GM21723 (cell line): Measurements from ENCODE around the gene PKDREJ.
"Not testable (repeated sequence)": the region's sequence is repeated elsewhere in the genome, so short reads cannot be mapped to it uniquely, and the experiment has no call there.

ENCODE experiments used
- ATAC-seq: cut with Tn5 transposase; IDR thresholded peaks from one replicate; pipeline ENCODE4 v1.9.1; 2021; ENCODE audit warnings: mild to moderate bottlenecking, moderate library complexity; ENCODE audit not compliant: unreplicated experiment

Gene PKDREJ, protein sequence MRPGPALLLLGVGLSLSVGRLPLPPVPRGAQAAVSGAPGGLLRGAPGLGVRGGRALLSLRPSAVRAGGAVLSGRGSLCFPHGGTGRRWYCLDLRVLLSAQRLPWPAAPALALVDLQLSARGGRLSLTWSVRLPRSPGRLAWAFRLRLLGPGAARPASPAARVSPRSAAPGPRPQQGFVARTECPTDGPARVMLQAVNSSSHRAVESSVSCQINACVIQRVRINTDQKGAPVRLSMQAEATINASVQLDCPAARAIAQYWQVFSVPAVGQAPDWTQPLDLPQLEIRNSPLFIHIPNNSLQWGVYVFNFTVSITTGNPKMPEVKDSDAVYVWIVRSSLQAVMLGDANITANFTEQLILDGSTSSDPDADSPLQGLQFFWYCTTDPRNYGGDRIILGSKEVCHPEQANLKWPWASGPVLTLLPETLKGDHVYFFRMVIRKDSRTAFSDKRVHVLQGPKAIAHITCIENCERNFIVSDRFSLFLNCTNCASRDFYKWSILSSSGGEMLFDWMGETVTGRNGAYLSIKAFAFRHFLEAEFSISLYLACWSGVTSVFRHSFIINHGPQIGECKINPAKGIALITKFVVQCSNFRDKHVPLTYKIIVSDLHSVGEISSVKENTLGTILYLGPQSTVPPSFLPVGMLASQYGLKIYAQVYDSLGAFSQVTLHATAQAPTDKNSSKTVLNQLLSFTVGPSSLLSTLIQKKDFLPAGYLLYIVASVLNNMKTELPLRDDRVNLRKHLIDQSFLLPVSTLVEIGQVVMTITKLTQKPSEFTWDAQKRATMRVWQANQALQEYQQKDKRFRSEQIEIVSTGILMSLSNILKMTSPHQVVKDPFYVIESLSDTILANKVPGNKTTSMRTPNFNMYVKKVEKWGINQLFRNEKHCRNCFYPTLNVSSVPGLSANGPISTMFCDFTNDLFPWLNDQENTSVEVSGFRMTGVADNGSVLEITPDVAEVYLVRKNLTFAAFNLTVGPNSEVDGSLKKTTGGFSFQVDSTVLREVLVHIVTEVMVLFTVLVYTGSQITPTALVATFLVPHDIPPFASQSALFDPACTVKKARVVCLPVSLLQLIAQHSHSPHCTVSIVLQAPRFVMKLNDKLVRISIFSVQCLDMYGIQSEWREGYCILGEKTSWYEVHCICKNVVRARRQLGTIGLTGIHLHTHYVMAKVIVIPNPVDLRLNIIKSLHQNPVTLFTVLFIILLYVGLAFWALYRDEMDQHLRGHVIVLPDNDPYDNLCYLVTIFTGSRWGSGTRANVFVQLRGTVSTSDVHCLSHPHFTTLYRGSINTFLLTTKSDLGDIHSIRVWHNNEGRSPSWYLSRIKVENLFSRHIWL (N-terminal part only)

DNA sequence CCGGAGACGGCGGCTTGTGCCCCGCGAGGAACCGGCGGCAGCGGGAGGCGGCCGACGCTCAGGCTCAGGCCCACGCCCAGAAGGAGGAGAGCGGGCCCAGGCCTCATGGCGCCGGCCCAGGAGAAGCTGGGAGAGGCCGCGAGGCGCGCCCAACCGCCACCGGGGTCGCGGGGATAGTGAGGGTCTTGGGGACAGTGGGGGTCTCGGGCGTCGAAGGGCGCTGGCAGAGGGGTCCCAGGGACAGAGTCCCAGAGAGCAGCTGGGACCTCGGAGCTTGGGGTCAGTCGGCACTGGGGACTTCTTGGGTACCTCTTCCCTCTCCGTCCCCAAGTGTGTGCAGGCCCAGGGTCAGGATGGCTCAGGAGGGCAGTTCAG, at the start of gene PKDREJ:
Gene PKDREJ, minus strand, starts transcription at position 128 of the 375 bp plus-strand sequence. Its CDS starts 21 bp downstream, at position 107.
- ATAC-seq: no peak

DNA sequence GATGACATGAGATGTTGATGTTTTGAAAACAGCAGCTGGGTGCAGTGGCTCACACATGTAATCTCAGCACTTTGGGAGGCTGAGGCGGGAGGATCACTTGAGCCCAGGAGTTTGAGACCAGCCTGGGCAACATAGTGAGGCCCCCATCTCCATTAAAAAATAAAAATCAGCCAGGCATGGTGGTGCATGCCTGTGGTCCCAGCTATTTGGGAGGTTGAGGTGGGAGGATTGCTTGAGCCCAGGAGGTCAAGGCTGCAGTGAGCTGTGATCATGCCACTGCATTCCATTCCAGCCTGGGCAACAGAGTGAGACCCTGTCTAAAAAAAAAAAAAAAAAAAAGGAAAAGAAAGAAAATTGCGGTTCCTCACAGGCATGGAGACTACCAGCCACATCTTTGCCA, 49.7 kb upstream of the PKDREJ start:
- ATAC-seq: not testable (repeated sequence)

DNA sequence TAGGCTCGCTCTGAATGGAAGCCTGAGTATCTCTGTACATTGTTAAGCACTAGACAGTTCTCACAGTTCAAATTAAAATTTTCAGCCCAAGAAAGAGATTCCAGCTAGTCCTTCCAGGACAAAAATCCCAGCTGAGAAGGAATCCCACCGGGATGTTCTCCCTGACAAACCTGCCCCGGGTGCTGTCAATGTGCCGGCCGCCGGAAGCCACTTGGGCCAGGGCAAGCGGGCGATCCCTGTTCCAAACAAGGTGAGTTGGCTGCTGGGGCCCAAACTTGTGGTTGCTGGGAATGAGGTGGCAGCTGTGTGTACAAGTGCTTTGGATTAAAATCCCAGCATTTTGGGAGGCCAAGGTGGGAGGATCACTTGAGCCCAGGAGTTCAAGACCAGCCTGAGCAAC, 48.9 kb upstream of the PKDREJ start:
- no peak for ATAC-seq

DNA sequence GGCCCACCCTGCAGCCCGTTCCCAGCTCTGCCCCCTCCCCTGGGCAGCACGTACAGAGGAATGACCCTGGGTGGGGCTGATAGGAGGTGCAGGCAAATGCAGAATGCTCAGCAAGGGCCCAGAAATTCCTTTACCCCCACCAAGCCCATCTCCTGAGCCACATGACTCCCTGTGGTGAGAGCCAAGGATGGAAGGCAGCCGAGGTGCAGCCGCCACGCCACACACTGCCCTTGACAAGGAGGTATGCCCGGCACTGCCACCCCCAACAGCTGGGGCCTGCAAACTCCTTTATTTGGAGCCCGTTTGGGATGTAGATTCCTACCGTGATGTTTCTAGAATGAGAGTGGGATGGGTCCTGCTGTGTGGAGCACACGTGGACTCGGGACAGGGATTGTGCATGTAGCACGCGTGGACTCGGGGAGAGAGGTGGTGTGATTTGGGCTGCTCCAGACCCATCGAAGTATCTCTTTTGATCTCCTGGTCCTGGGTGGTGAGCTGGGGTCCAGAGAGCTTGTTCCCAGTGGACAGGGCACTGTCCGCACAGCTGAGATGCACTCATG, 46.5 kb upstream of the PKDREJ start:
- ATAC-seq: no peak

DNA sequence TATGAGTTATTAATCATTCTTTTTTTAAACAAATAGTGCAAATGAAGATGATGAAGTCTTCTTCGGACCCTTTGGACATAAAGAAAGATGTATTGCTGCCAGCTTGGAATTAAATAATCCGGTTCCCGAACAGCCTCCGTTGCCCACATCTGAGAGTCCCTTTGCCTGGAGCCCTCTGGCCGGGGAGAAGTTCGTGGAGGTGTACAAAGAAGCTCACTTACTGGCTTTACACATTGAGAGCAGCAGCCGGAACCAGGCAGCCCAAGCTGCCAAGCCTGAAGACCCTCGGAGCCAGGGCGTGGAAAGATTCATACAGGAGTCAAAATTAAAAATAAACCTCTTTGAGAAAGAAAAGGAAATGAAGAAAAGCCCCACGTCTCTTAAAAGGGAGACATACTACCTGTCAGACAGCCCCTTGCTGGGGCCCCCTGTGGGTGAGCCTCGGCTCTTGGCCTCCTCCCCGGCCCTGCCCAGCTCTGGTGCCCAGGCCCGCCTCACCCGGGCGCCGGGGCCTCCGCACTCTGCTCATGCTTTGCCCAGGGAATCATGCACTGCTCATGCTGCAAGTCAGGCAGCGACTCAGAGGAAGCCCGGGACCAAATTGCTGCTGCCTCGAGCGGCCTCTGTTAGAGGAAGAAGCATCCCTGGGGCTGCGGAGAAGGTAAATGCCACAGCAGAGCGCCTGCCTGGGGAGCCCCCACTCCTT, 45.3 kb upstream of the PKDREJ start:
- no peak for ATAC-seq

DNA sequence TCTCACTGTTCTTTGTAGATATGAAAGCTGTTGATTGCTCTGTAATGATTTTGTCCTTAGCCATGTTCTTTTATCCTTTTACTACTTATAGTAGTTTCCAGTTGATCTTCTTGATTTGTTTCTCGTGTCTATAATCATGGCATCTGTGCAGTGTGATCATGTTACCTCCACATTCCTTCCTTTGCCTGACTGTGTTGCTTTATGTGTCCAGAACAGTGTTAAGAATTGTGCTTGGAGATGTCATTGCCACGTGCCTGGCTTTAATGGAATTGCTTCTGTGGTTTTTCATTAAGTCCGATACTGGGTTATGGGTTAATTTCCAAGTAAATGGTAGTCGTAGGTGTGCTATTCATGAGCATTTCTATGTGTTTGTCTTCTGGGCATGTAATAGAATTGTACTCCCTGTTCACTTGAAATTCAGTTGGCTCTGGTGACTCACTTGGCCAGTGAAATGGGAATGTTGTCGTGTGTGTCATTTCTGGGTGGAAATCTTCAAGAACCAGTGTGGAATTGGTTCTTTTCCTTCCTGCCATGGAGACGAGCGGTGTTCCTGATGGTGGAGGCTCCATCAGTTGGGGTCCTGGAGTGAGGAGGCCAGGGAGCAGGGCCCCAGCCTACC, 40.3 kb upstream of the PKDREJ start:
- ATAC-seq: no peak

DNA sequence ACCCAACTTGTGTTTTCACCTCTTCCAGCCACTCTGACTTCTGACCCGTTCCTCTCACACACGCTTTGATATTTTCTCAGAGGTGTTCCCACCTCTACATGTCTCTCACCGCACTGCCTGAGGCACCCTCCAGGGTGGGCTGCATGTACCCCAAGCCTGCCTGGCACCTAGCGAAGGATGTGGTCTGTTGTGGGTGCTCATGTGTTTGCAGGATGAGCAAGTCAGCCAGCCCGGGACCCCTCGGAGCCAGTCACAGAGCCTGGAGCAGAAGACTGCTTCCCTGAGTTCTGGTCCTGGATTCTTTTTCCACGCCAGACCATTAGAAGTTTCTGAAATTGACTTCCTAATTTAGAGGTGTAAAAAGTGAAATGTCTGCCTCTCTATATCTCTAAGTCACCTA, 37.3 kb upstream of the PKDREJ start:
- no peak for ATAC-seq

DNA sequence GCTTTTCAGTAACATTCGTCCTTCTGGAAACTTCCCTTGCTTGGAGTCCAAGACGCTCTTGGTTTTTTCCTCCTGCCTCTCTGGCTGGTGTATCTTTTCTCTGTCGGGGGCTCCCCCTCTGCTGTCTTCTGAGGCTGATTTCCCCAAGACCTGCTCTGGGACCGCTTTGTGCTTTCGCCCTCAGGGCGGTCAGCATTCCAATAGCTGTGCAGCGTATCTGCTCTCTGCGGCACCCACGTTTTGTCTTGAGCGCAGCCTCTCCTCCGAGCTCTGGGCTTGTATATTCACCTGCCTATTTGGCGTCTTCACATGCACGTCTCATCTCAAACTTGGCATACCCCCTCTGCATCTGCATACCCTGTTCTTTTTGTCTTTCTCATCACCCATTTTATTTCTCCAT, 36.0 kb upstream of the PKDREJ start:
- ATAC-seq: no peak

DNA sequence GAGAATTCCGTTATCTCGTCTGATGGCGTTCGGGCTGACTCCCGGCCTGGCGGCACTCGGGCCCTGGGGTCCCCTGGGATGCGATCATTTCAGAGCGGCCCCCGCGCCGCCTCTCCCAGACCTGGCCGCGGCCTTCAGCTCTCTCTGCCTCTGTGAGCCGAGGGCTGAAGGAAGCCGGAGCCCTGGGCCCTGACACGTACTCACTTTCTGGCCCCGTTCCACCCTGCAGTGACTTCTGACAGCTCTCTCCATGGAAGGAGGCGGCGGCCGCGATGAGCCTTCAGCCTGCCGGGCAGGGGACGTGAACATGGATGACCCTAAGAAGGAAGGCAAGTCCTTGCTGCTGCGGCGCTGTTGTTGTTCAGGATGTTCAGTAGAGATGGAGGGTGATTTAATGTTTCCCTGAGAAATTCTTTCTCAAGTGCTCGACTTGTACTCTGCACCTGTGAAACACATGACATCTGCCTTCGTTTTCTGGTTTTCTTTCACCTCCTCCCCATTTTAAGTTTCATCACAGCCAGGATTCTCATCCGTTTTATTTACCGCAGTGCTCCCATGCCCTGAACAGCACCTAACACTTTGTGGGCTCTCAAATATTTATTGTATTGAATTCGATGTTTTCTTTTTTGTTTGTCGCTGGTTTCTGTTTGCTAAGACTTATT, 34.1 kb upstream of the PKDREJ start:
- peak; percentile 34 for ATAC-seq

DNA sequence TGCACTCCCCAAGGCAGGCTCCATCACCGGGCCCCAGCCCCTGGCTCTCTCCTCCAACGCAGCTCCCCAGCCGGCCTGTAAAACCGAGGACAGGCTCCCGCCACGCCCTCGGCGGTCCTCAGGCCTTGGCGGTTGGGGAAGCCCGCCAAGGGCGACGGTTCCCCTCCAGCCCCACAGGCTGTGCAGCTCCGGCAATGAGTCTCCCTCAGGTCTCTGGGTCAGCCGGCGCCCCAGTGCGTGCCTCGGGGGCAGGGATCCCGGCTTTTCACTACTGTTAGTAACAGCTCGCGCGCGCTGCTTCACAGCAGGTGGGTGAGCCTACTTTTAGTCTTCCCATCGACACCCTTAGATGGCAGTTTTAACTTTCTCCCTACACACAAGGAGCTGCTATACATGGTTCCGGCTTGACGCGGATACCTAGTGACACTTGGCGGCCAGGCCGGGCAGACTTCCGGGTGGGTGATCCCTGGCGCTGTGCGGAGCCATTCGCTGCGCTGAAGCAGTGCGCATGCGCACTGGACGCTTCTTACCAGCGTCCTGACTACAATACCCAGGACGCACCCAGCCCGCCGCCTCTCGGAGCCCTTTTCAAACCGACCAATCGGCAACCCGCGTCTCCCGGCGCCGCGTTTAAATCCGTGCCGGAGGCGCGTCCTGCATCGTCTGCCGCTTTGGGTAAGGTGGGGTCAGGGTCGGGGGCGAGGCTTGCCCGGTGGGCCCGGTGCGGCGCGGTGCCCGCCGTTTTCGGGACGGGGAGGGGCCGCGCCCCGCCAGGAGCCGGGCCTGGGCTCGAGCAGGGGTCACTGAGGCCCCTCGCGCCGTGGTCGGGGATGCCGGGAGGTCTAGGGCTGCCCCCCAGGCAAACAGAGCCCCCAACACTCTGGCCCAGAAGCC, 33.4 kb upstream of the PKDREJ start, which contains the start of gene GTSE1:
Gene GTSE1, plus strand, starts transcription at position 614 of the 894 bp plus-strand sequence. CDS start 531 bp downstream, outside the sequence.
- ATAC-seq: peak; percentile 83

DNA sequence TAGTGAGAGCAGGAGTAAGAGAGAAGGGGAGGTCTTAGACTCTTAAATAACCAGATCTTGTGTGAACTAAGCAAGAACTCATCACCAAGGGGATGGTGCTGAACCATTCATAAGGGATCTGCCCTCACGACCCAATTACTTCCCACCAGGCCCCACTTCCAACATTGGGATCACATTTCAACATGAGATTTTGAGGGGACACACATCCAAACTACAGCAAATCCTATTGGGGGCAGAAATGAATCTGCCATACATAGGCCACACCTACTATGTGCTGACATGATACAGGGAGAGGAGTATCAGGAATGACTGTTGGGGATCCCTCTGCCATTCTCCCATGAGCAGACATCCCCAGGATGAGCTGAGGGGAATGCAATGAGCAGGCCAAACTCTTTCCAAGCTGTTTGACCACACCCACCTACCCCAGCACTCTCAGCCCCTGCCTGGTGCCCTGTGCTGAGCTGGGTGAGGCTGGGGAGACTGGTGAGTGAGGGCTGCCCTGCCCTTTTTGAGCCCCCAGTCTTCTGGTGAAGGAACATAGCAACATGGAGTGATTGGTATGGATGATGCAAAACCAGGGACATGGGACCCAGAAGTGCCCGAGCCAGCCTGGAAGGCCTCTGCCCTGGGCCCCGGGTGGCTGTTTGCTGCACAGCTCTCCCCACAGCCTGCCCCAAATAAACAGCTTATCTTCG, 32.3 kb upstream of the PKDREJ start:
- no peak for ATAC-seq

DNA sequence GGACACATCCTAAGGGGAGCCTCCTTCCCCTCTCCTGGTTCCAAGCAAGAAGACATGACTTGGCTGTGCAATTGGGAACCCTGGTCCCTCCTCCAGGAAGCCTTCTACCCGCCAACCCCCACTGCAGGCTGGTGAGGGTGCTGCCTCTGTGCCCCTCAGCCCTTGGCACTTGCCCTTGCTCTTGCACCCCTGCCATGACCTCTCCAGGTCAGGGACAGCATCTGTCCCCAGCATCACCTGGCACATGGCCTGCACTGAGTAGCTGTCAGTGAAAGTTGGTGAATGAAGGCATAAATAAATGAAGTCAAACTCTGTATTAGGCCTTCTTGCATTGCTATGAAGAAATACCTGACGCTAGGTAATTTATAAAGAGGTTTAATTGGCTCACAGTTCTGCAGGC, 31.6 kb upstream of the PKDREJ start:
- ATAC-seq: no peak

DNA sequence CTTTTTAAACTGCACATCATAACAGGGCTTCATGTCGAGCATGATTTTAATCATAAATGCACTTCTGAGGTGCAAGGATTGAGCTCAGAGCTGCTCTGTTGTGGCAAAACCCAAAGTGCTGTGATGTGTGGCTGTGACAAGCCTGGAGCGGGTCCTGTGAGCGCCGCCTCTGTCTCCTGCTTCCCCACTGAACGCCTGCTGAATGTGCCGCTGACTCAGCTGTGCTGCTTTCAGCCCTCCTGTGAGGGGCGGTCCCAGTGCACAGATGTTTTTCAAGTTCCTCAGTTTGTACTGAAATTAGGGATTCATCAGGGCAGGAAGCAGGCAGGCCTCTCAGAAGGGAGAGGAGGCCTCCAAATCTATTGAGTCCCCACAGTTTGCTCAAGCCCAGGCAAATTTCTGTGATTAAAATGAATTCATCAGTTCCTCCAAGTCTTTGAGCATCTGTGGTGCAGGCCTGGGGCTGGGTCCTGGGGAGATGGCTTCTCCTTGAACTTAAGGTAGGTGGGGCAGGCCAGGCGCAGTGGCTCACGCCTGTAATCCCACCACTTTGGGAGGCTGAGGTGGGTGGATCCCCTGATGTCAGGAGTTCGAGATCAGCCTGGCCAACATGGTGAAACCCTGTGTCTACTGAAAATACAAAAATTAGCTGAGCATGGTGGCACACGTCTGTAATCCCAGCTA, 30.6 kb upstream of the PKDREJ start:
- no peak for ATAC-seq

DNA sequence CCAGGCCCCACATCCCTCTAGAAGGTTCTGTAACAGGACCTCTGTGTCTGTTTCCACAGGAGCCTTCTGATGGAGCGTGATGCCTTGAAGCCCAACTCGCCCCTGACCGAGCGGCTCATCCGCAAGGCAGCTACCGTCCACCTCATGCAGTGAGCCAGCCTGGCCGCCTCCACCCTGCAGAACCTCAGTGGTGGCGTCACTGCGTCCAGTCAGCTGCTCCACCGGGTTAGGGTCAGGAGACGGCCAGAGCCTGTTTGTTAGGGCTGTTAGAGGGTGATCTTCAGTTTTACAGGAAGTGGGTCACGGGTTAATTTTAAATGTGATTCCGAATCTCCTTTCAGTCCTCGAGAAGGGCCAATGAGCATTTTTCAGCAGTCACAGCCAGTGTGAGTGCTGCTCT, 29.6 kb upstream of the PKDREJ start:
- no peak for ATAC-seq

DNA sequence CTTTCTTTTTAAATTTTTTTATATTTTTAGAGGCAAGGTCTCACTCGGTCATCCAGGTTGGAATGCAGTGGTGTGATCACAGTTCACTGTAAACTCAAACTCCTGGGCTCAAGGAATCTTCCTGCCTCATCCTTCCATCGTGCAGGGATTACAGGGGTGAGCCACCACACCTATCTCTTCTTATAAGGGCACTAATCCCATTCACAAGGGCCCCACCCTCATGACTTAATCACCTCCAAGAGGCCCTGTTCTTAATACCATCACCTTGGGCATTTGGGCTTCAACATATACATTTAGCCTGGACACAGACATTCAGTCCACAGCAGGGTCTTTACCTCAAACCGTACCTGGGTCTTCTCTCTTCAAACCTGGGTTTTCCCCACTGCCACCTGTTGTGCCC, 29.0 kb upstream of the PKDREJ start:
- no peak for ATAC-seq

DNA sequence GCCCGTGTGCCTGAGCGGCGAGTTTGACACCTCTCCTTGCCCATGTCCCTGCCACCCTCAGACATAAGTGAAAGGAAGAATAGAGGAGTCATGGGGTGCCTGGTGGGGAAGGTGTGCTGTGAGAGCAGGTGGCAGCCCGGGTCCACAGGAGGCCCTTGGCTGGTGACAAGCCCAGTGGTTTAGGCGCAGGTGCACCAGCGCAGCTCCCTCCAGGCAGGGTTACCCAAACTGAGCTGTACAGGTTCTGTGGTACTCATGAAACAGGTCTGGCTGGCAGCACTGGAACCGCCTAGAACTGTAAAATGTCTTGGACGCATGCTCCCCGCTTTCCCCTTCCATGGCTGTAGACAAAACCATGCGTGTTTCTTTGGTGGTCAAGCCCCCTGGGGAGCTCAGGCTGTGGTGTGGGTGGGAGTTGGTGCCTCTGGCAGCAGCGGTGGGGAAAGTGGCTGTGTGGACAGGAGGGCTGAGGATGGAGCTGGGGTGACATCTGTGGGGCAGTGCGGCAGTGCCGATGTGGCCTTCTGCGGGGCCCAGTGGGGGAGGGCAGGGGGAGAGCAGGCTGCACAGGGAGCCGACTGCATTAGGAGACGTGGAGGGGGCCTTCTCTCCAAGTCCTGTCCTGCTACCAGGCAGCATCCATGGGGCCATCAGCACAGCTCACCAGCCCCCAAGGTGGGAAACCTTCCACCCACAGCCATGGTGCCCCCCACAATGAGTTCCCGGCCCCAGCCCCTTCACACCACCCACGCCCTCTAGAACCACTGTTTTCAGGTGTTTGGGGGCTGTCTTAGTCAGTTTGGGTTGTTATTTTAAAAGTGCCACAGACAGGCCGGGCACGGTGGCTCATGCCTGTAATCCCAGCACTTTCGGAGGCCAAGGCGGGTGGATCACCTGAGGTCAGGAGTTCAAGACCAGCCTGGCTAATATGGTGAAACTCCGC, 28.0 kb upstream of the PKDREJ start:
- no peak for ATAC-seq
